Kidney epithelial cell (primary cell): ENCODE results near the gene MIDN. TPM values are rescaled to one million over a fixed set of nuclear protein-coding genes. Genes with fewer than 3 reads are reported as not detected.

Experiments
- DNase-seq: peaks from one replicate; pipeline ENCODE4 v3.0.0-alpha.2; 2010; ENCODE audit warnings: low read depth
- H3K27me3 ChIP-seq: 2 replicates; pipeline ENCODE4 v1.6.0; 2011; ENCODE audit warnings: low read length; ENCODE audit not compliant: control insufficient read depth, insufficient read depth
- H3K36me3 ChIP-seq: 2 replicates; pipeline ENCODE4 v1.5.1; 2011; ENCODE audit warnings: low read length; ENCODE audit not compliant: control insufficient read depth, insufficient read depth
- H3K4me3 ChIP-seq: 2 replicates; pipeline ENCODE4 v1.5.1; 2011; ENCODE audit warnings: low read depth, mild to moderate bottlenecking, control low read depth, low read length
- total RNA-seq: library from RNA; depleted of rRNA; stranded (reverse); fragments of >200 nt; gene quantifications from 2 replicates; pipeline ENCODE4 v1.2.3, GENCODE V29; 2015
- TF ChIP-seq, protein P1 (sequence below): IDR thresholded peaks from 2 replicates; pipeline ENCODE4 v1.5.1; 2011; ENCODE audit warnings: mild to moderate bottlenecking, moderate library complexity, low read length, control low read depth, inconsistent platforms; ENCODE audit not compliant: insufficient read depth, poor library complexity, severe bottlenecking

The MIDN gene
- total RNA-seq, 1 donor from 2014 or later = 69.4 TPM

DNA sequence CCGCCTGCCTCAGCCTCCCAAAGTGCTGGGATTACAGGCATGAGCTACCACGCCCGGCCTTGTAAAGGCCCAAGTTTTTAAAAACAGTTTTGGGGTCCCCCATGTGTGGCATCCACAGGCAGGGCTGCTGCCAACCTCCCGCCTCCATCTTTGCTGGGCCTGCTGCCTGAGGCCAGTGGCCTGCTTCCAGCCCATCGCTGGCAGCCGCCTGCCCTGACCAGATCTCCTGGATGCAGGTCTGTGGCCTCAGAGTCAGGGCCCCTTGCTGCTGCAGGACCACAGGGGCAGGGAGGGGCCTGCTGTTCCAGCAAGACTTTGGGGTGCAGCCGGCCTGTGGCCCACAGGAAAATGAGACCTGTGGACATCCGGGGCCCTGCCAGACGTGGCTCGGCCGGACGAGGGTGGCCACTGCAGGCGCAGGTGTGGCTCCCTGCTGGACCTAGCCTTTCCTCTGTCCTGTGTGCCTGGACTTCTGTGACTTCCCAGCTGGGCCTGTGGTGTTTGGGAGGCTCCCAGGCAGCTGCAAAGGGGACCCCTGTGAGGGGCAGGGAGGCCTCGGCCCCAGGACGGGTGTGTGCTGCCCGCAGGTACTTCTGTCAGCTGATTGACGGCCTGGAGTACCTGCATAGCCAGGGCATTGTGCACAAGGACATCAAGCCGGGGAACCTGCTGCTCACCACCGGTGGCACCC is 28.5 kb upstream of the MIDN start:
- no peak overlapping the region for H3K4me3 ChIP-seq
- no peaks in the 10 kb centered on the region for H3K27me3 ChIP-seq
- no peaks in the 10 kb centered on the region for H3K36me3 ChIP-seq
- DNase-seq = no peak
- TF ChIP-seq, protein P1, sequence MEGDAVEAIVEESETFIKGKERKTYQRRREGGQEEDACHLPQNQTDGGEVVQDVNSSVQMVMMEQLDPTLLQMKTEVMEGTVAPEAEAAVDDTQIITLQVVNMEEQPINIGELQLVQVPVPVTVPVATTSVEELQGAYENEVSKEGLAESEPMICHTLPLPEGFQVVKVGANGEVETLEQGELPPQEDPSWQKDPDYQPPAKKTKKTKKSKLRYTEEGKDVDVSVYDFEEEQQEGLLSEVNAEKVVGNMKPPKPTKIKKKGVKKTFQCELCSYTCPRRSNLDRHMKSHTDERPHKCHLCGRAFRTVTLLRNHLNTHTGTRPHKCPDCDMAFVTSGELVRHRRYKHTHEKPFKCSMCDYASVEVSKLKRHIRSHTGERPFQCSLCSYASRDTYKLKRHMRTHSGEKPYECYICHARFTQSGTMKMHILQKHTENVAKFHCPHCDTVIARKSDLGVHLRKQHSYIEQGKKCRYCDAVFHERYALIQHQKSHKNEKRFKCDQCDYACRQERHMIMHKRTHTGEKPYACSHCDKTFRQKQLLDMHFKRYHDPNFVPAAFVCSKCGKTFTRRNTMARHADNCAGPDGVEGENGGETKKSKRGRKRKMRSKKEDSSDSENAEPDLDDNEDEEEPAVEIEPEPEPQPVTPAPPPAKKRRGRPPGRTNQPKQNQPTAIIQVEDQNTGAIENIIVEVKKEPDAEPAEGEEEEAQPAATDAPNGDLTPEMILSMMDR = no peak

DNA sequence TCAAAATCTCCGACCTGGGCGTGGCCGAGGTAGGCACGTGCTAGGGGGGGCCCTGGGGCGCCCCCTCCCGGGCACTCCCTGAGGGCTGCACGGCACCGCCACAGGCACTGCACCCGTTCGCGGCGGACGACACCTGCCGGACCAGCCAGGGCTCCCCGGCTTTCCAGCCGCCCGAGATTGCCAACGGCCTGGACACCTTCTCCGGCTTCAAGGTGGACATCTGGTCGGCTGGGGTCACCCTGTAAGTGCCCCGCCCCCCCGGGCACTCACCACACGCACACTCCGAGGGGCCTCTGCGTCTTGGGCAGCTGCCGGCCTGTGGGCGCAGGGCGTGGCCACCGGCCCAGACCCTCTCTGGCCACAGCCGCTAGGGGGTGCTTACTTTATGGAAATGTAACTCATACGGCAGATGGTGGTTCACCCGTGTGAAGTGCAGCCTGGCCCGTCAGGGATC is 27.9 kb upstream of the MIDN start:
- no peak for DNase-seq
- TF ChIP-seq, protein P1 = peak; percentile 17
- H3K4me3 ChIP-seq = no peak overlapping the region
- H3K27me3 ChIP-seq = no peaks in the 10 kb centered on the region
- H3K36me3 ChIP-seq = no peaks in the 10 kb centered on the region

DNA sequence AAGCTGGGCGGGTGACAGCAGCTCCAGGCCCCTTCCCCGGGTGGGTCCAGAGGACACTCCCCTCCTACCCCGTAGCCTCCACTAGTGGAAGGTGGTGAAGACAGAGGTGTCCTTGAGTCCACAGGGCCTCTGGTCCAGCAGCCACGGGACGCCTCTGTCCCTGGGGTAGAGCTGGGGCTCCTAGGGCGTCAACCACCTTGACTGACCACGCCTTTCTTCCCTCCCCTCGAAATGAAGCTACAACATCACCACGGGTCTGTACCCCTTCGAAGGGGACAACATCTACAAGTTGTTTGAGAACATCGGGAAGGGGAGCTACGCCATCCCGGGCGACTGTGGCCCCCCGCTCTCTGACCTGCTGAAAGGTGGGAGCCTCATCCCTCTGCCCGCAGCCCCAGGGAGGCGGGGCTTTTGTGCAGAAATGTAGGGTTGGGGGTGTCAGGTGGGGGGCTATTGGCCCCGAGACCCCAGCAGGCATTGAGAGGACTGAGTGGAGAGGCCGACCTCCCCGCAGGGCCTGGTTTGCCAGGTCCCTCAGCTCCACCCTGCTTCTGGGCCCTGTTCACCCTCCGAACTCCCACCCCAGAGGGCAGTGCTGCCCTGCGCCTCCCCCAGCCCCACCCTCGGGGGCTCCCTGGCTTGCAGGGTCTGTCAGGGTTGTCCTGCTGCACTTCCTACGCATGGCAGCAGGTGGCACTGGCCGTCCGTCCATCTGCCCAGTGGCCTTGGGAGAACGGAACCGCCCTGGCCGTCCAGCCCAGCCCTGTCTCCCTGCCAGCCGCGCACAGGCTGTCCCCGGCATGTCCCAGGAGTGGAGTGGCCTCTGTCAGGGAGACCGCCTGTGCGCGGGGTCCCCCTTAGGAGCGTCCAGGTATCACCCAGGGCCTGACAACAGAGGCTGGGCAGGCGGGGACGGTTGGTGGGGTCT is 27.1 kb upstream of the MIDN start:
- TF ChIP-seq, protein P1 = peak; percentile 64
- Histone ChIP-seq H3K36me3 (no peaks in the 10 kb centered on the region), H3K4me3 (no peak overlapping the region)

DNA sequence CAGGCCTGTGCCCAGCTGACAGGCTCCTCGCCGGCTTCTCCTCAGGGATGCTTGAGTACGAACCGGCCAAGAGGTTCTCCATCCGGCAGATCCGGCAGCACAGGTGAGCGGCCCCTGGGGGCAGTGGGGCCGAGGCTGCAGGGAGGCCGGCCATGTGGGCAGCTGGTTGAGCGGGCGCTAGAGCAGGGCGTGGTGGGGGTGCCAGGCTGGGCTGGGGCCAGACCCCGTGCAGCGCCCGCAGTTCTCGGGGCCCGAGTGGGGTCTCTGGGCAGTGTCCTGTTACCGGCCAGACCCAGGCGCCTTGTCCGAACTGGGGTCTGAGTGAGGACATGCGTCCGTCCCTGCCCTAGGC is 26.5 kb upstream of the MIDN start:
- Histone ChIP-seq H3K4me3 (no peak overlapping the region), H3K27me3 (no peaks in the 10 kb centered on the region), H3K36me3 (no peaks in the 10 kb centered on the region)
- TF ChIP-seq, protein P1 = no peak
- no peak for DNase-seq

More for the DNA sequence above, 27.1 kb upstream of the MIDN start:
- DNase-seq = no peak
- no peaks in the 10 kb centered on the region for H3K27me3 ChIP-seq

DNA sequence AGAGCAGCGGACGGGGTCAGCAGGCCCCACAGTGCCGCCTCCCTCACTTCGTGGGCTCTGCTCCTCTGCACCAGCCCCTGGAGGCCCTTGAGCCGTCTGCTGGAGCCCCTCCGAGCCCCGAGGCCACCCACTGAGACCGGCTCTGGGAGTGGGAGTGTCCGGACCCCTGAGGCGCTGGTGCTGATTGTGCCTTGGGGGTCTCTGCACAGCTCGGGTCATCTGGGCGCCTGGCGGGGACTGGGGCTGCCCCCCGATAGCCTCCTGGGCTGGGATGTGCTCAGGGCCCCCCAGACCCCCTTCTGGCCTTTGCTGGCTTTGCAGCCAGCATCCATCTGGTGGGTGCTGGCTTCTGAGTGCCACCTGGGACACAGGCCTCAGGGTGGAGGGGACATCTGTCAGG is 26.0 kb upstream of the MIDN start:
- TF ChIP-seq, protein P1 = no peak
- DNase-seq = no peak
- Histone ChIP-seq H3K27me3 (no peaks in the 10 kb centered on the region), H3K4me3 (no peak overlapping the region), H3K36me3 (no peaks in the 10 kb centered on the region)
